ENCODE measurements around the gene C5orf47. TPM values are rescaled to one million over a fixed set of nuclear protein-coding genes. Genes with fewer than 3 reads are reported as not detected.

The C5orf47 gene
- not detected in 2 replicates for total RNA-seq

GRCh38 chr5:173988554-173989431 is at the start of gene C5orf47:
C5orf47 (plus strand) TSS chr5:173989170; CDS start chr5:173989264, 94 bp downstream.

GRCh38 chr5:174045470-174046025 is 56.6 kb downstream of the C5orf47 start, which contains the start of gene NSG2:
NSG2 (plus strand) TSS chr5:174045706; CDS start chr5:174046756, 1,050 bp downstream.

Other genes starting within 250 kb of the C5orf47 start
- 3.2 and 7.8 TPM in 2 replicates for gene CPEB4, start 100.8 kb upstream of the C5orf47 start, total RNA-seq
- gene NSG2, start 56.5 kb downstream of the C5orf47 start, total RNA-seq = not detected in 2 replicates

Measured in myometrial cell (primary cell).